Skeletal muscle cell (primary cell): ENCODE data around the gene THSD4.
"Not testable (repeated sequence)": the region's sequence is repeated elsewhere in the genome, so short reads cannot be mapped to it uniquely, and the experiment has no call there.

Source experiments
- DNase-seq: peaks from one replicate; pipeline ENCODE4 v3.0.0-alpha.2; 2010; ENCODE audit warnings: low read depth
- H3K4me3 ChIP-seq: 2 replicates; pipeline ENCODE4 v1.5.1; 2011; ENCODE audit warnings: low read depth, mild to moderate bottlenecking, control low read depth, low read length, moderate library complexity

Gene THSD4

DNA sequence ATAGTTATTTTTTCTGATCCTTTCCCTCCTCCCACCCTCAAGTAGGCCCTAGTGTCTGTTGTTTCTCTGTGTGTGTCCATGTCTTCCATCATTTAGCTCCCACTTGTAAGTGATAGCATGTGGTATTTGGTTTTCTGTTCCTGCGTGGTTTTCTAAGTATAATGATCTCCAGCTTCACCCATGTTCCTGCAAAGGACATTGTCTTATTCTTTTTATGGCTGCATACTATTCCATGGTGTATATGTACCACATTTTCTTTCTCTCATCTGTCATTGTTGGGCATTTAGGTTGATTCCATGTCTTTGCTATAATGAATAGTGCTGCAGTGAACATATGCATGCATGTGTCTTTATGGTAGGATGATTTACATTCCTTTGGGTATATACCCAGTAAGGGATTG lies 549.4 kb downstream of the THSD4 start:
- no peak overlapping the region for H3K4me3 ChIP-seq
- DNase-seq = no peak

DNA sequence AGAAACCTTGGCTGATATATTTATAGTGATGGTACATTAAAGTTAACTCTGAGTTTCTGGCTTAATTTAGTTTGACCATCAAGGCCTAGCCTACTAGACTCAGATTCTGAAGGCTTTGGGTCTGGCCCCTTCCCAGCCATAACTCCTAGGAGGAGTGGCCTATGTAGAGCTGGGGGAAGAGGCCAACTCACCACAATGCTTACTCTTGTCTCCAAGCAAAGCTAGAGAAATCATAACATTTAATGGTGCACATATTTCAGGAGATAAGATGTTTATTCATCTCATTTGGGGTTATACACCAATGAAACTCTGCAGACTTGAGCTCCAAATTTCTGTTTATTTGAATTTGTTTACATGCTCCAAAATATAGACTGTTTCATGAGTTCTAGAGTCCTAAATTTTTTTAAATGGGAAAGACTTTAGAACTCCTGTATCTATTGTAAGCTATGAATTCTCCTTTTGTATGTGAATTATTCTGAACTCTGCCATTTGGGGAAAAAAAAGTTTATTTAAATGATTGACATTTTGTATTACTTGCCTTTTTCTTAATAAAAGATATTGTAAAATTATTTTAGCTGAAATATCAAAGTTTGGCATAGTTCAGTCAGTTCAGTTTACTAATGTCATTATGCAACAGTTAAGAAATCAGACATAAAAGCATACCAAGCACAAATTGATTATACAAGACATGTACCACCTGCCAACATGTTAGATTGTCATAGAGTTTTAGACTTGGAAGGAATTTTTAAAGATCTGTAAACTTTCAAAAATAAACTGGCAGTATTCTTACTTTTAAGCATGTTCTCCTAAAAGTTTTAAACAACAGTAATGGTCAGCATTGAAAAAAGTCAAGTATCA lies 551.7 kb downstream of the THSD4 start:
- no peak for DNase-seq
- H3K4me3 ChIP-seq = no peak overlapping the region

GRCh38 chr15:71669688-71670087 lies 554.4 kb downstream of the THSD4 start:
- H3K4me3 ChIP-seq = no peak overlapping the region
- no peak for DNase-seq

DNA sequence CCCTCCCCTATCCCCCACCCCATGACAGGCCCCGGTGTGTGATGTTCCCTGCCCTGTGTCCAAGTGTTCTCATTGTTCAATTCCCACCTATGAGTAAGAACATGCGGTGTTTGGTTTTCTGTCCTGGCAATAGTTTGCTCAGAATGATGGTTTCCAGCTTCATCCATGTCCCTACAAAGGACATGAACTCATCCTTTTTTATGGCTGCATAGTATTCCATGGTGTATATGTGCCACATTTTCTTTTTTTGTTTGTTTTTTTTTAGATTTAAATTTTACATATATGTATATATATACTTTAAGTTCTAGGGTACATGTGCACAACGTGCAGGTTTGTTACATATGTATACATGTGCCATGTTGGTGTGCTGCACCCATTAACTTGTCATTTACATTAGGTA lies 555.0 kb downstream of the THSD4 start:
- not testable (repeated sequence) for H3K4me3 ChIP-seq, DNase-seq

- DNase-seq = no peak
- no peak overlapping the region for H3K4me3 ChIP-seq
Measured at GRCh38 chr15:71674354-71674753, 559.1 kb downstream of the THSD4 start.

DNA sequence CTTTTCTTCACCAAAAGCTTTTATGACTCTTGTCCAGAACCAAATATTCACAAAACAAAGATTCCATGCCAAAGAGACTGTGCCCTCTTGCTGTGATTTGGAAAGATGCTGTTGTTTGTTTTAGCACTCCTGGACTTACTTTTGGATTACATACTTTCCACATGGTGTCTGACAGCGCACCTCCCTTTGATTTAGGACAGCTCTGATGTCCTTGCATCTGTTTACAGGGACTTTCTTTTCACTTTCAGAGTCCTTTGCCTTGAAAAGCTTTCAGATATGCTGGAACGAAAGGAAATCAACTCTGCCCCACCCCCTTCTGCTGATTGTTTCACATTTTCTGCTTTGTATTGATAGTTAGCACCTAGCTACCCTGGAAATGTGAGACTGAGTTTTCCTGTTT lies 562.1 kb downstream of the THSD4 start:
- no peak overlapping the region for H3K4me3 ChIP-seq
- no peak for DNase-seq

- no peak for DNase-seq
- H3K4me3 ChIP-seq = no peak overlapping the region
Measured at GRCh38 chr15:71677766-71678165, 562.5 kb downstream of the THSD4 start.

GRCh38 chr15:71678191-71678590 lies 562.9 kb downstream of the THSD4 start:
- no peak for DNase-seq
- no peak overlapping the region for H3K4me3 ChIP-seq

GRCh38 chr15:71678605-71679004 lies 563.3 kb downstream of the THSD4 start:
- DNase-seq = no peak

DNA sequence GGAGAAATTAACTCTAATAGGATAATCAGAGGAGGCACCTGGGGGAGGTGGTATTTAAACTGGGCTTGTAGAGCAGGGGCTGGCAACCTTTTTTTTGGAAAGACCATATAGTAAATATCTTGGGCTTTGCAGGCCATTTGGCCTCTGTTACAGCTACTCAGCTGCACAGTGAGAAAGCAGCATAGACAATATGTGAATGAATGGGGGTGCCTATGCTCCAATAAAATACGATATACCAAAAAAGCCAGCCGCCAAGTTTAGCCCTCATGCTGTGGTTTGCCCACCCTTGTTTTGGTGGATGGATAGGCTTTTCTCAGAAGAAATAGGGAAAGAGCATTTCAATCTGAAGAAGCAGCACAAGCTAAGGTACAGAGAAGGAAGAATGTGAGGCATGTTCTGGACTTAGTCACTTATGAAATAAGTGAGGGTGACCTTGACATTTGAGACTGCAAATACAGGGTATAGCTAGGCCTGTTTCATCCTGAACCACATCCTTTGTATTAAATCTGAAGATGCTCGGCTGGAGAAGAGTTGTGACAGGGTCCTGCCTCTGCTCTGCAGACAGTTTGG lies 564.0 kb downstream of the THSD4 start:
- no peak for DNase-seq
- H3K4me3 ChIP-seq = no peak overlapping the region

More at GRCh38 chr15:71678605-71679004, 563.3 kb downstream of the THSD4 start:
- H3K4me3 ChIP-seq = no peak overlapping the region

DNA sequence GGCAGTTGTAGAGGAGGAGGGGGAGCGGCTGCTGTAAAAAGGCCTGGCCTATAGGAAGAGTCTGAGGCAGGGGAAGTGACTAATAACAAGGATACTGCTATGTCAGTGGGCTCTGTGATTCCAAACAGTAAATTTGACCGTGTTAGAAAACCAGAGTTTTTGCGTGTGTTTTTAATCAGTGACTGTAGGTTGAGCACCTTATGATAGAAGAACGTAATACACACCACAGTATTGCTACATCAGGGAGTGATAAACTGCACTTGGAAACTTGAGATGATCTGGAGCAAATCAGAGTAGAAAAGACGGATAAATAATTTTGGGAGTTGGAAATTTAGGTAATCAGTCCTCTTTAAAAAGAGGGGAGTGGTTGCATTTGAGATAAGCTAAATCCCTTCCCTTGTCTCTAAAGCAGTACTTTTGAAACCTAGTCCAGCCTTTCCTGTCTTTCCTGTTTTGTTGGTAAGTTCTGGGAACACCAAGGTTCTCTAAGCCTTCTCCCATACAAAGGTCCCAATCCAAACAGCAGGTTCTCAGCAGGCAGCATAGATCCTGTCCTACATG lies 564.6 kb downstream of the THSD4 start:
- DNase-seq = no peak
- H3K4me3 ChIP-seq = no peak overlapping the region

- DNase-seq = no peak
- no peak overlapping the region for H3K4me3 ChIP-seq
Measured at GRCh38 chr15:71682001-71682400, 566.7 kb downstream of the THSD4 start.

DNA sequence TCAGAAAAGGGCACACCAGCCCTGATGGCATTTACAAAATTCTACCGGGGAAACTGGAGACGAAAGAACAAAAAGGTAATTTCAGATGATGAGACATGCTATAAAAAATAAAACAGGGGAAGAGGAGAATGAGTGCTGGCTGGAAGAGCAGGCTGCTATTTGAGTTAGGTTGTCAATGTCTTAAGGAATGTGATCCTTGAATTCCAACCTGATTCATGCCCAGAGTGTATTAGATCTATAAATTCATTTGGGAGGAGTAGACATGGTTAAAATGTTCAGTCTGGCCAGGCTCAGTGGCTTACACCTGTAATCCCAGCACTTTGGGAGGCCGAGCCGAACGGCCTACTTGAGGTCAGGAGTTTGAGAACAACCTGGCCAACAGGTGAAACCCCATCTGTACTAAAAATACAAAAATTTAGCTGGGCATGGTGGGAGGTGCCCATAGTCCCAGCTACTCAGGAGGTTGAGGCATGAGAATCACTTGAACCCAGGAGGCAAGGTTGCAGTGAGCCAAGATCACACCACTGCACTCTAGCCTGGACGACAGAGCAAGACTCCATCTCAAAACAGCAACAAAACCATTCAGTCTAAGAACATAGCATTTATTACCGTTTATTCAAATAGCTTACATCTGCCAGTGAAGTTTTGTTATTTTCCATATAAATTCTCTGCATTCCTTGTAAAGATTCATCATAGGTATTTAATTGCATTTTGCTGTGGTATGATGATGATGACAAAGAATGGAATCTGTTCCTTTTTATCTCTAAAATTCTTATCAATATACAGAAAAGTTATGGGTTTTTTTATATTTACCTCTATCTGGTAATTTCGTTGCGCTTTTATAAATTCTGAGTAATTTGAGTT lies 568.4 kb downstream of the THSD4 start:
- no peak overlapping the region for H3K4me3 ChIP-seq
- no peak for DNase-seq

- H3K4me3 ChIP-seq = no peak overlapping the region
- no peak for DNase-seq
Measured at GRCh38 chr15:71685420-71685993, 570.2 kb downstream of the THSD4 start.

DNA sequence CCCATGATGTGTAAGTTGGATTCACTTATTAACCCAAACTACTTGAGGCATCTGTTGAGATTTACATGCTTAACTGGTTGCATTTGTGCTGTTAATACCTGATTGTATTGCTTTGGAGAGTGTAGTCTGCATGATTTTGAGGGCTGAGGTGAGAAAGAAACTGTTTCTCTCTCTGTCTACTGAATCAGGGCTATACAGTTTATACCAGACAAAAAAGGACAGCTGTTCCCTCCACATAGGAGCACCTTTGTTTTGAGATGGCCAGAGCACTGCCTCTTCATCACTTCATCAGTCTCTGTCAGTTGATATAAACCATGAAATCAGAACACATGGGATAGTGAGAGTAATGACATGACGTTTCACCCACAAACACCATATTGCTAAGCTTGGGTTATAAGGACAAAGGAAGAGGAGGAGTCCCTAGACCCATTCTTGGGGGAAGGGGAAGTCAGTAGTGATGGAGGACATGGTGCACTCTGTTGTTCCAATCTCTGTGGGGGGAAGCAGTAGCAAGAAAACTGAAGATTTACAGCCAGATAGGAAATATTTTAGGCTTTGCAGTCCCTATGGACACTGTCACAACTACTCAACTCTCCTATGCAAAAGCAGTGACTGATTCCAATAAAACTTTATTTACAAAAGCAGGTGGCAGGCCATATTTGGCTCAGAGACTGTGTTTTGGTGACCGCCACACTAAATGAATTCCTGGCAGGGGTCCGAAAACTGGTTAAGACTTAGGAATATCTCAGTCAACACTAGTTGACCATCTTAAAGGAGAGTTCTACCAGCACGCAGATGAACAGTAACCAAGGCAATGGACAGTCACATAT lies 571.2 kb downstream of the THSD4 start:
- no peak overlapping the region for H3K4me3 ChIP-seq
- DNase-seq = no peak

DNA sequence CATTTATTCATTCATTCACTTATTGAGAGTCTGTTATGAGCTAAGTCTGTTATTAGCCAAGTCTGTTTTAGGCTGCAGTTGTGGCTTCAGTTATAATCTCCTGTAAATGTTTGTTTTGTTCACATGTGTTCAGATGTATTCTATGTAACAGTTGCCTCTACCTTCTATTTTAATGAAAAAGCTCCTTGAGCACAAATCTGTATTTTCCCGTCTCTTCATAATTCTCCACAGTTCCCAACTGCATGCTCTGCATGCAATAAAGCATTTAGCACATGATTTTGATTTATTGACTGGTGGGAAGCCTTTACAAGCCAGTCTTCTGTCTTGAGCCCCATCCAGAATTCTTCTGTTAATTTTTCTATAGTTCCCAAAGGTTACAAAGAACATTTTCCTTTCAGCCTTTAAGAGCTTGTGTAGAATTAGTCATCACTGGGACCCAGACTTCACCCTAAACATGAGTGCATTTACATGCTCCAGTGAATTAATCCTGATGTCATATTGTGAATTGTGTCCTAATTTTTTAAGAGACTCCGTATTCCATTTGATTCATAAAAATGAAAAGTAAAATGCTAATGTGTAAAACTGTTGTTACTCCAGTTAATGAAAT lies 572.7 kb downstream of the THSD4 start:
- H3K4me3 ChIP-seq = no peak overlapping the region
- peak; percentile 34 for DNase-seq

DNA sequence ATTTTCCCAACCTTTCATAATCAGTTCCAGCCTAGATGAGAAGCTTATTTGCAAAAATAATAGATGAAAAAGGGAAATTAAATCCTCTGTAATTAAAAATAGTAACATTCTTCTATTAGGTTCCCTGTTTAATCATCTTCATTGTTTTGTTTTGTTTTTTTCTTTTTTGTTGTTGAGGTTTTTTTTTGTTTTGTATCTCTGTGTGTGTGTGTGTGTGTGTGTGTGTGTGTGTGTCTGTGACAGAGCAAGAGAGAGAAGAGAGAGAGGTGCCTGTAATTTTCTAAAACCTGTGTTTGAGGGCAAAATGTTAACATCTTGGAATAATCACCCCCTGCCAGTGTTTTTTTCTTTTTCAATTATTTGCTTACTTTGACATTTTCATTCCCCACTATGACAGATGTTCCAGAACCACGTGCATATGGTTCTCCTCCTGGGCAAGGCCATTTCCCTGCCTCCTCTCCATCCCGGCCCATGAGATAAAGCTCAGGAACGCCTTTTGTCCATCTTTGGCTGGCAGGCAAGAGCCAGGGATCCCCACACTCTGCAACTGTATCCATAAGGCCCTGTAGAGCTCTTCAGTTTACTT lies 573.3 kb downstream of the THSD4 start:
- no peak for DNase-seq
- no peak overlapping the region for H3K4me3 ChIP-seq

DNA sequence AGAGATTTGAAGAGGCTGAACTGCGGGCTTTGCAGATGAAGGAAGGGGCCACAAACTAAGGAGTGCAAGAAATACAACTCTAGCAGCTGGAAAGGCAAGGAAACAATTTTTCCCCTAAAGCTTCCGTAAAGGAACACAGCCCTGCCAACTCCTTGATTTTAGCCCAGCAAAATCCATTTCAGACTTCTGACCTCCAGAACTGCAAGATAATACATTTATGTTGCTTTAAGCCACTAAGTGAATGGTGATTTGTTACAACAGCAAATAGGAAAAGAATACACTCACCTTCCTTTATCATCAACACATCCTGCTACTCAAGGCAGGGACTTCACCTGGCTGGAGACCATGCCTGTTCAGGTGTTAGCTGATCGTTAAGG lies 575.8 kb downstream of the THSD4 start:
- H3K4me3 ChIP-seq = no peak overlapping the region
- DNase-seq = no peak
